MM.1S (cell line): ENCODE measurements around the gene ANKH.

Experiments
- DNase-seq: peaks from one replicate; pipeline ENCODE4 v3.0.0-alpha.2; 2015
- H2AFZ ChIP-seq: fragments of 300-600 bp; sonication (generic); 2 replicates; pipeline ENCODE4 v1.6.0; 2016; ENCODE audit warnings: antibody characterized with exemption, low read length
- H3F3A ChIP-seq: fragments of 300-600 bp; sonication (generic); 2 replicates; pipeline ENCODE4 v1.6.1; 2016; ENCODE audit warnings: mild to moderate bottlenecking, antibody characterized with exemption, low read length, moderate library complexity, mixed read lengths; ENCODE audit not compliant: insufficient read depth
- H3K27ac ChIP-seq: fragments of 300-600 bp; sonication (generic); 2 replicates; pipeline ENCODE4 v1.5.1; 2016; ENCODE audit warnings: mild to moderate bottlenecking, low read length
- H3K27me3 ChIP-seq: fragments of 300-600 bp; sonication (generic); replicated peaks from 2 replicates; pipeline ENCODE4 v1.6.0; 2016; ENCODE audit warnings: low read length; ENCODE audit not compliant: insufficient read depth
- H3K36me3 ChIP-seq: fragments of 300-600 bp; sonication (generic); replicated peaks from 2 replicates; pipeline ENCODE4 v1.6.1; 2016; ENCODE audit warnings: mild to moderate bottlenecking, low read length, mixed read lengths; ENCODE audit not compliant: insufficient read depth
- H3K4me1 ChIP-seq: fragments of 300-600 bp; sonication (generic); 2 replicates; pipeline ENCODE4 v1.6.1; 2016; ENCODE audit warnings: low read length, mixed read lengths
- H3K4me2 ChIP-seq: fragments of 300-600 bp; sonication (generic); 2 replicates; pipeline ENCODE4 v1.6.0; 2016; ENCODE audit warnings: low read depth, low read length
- H3K4me3 ChIP-seq: fragments of 300-600 bp; sonication (generic); 2 replicates; pipeline ENCODE4 v1.5.1; 2016; ENCODE audit warnings: low read length, mixed read lengths
- H3K79me2 ChIP-seq: fragments of 300-600 bp; sonication (generic); 2 replicates; pipeline ENCODE4 v1.6.1; 2016; ENCODE audit warnings: mixed run types, low read length, mixed read lengths
- H3K9ac ChIP-seq: fragments of 300-600 bp; sonication (generic); 2 replicates; pipeline ENCODE4 v1.6.1; 2016; ENCODE audit warnings: low read length, mixed read lengths
- H3K9me2 ChIP-seq: fragments of 300-600 bp; sonication (generic); replicated peaks from 2 replicates; pipeline ENCODE4 v1.6.1; 2016; ENCODE audit warnings: mild to moderate bottlenecking, low read length, mixed read lengths; ENCODE audit not compliant: insufficient read depth
- H3K9me3 ChIP-seq: fragments of 300-600 bp; sonication (generic); replicated peaks from 2 replicates; pipeline ENCODE4 v1.6.1; 2016; ENCODE audit warnings: mild to moderate bottlenecking, low read length, mixed read lengths; ENCODE audit not compliant: insufficient read depth
- H4K20me1 ChIP-seq: fragments of 300-600 bp; sonication (generic); 2 replicates; pipeline ENCODE4 v1.6.1; 2016; ENCODE audit warnings: mild to moderate bottlenecking, low read length, moderate library complexity, mixed read lengths; ENCODE audit not compliant: insufficient read depth
- CTCF ChIP-seq: fragments of 300-600 bp; sonication (generic); IDR thresholded peaks from 2 replicates; pipeline ENCODE4 v1.5.1; 2016; ENCODE audit warnings: antibody characterized with exemption, low read length, mixed read lengths
- EZH2 ChIP-seq: fragments of 300-600 bp; sonication (generic); optimal IDR thresholded peaks from 2 replicates; pipeline ENCODE3; 2017; ENCODE audit warnings: low read depth, mild to moderate bottlenecking, antibody characterized with exemption, low read length, mixed read lengths
- EZH2phosphoT487 ChIP-seq: fragments of 300-600 bp; sonication (generic); IDR thresholded peaks from 2 replicates; pipeline ENCODE4 v1.6.1; 2018; ENCODE audit warnings: antibody characterized with exemption, low read length

Gene ANKH

GRCh38 chr5:14825977-14826376, 45.6 kb downstream of the ANKH start:
- H2AFZ ChIP-seq = no peak overlapping the region
- 0 out of 2 replicates have a peak, but pooled peaks cover 2% of the 10 kb centered on the region for H3K36me3 ChIP-seq
- no peaks in the 10 kb centered on the region for H3K4me1 ChIP-seq
- no peak overlapping the region for H3K9ac ChIP-seq
- no peaks in the 10 kb centered on the region for H3F3A ChIP-seq
- no peaks in the 10 kb centered on the region for H4K20me1 ChIP-seq
- no peaks in the 10 kb centered on the region for H3K9me3 ChIP-seq
- H3K27me3 ChIP-seq = no peaks in the 10 kb centered on the region
- no peak for DNase-seq
- TF ChIP-seq CTCF = no peak
- TF ChIP-seq EZH2phosphoT487 = no peak
- TF ChIP-seq EZH2 = no peak
- H3K9me2 ChIP-seq = no peaks in the 10 kb centered on the region
- H3K4me3 ChIP-seq = no peak overlapping the region
- no peak overlapping the region for H3K4me2 ChIP-seq
- H3K27ac ChIP-seq = no peak overlapping the region
- 0 out of 2 replicates have a peak, but pooled peaks cover 17% of the 10 kb centered on the region for H3K79me2 ChIP-seq

DNA sequence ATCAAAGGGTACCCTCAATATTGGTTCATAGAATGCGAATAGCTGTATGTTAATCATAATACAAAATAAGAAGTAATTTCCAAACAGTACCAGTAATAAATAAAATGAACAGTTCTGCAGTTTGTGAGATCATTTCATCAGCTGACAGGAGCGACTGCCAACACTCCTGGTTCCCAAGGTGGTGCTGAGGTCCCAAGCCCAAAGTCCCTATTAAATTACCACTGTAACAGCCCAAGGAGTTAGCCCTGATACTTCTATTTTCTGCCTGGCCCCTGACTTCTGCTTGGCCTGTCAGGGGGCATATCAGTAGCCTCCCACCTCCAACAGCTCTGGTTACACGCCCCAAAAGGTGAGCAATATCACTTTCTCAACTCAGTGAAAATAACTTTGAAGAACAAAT, 47.1 kb downstream of the ANKH start:
- DNase-seq = no peak
- no peak overlapping the region for H3K4me2 ChIP-seq
- H3K9ac ChIP-seq = no peak overlapping the region

GRCh38 chr5:14821100-14821845, 50.3 kb downstream of the ANKH start:
- H3K79me2 ChIP-seq = peaks cover 2% of the 10 kb centered on the region; the same call in 1 of the 2 replicates

More for the DNA sequence above, 47.1 kb downstream of the ANKH start:
- no peak overlapping the region for H3K27ac ChIP-seq
- 0 out of 2 replicates have a peak, but pooled peaks cover 11% of the 10 kb centered on the region for H3K79me2 ChIP-seq
- H3K4me3 ChIP-seq = no peak overlapping the region
- TF ChIP-seq EZH2 (no peak), CTCF (no peak), EZH2phosphoT487 (no peak)
- no peaks in the 10 kb centered on the region for H3K4me1 ChIP-seq
- 0 out of 2 replicates have a peak, but pooled peaks cover under 1% of the 10 kb centered on the region for H3K36me3 ChIP-seq
- no peaks in the 10 kb centered on the region for H3K9me2 ChIP-seq
- no peaks in the 10 kb centered on the region for H4K20me1 ChIP-seq
- H2AFZ ChIP-seq = no peak overlapping the region
- H3K9me3 ChIP-seq = no peaks in the 10 kb centered on the region
- H3F3A ChIP-seq = no peaks in the 10 kb centered on the region
- no peaks in the 10 kb centered on the region for H3K27me3 ChIP-seq

More at GRCh38 chr5:14821100-14821845, 50.3 kb downstream of the ANKH start:
- Histone ChIP-seq H3K4me3 (no peak overlapping the region), H3K27me3 (no peaks in the 10 kb centered on the region), H3K4me2 (no peak overlapping the region), H3K27ac (no peak overlapping the region), H3K36me3 (no peaks in the 10 kb centered on the region), H3K4me1 (no peaks in the 10 kb centered on the region), H3F3A (no peaks in the 10 kb centered on the region), H2AFZ (no peak overlapping the region), H3K9me2 (no peaks in the 10 kb centered on the region), H4K20me1 (no peaks in the 10 kb centered on the region), H3K9me3 (no peaks in the 10 kb centered on the region), H3K9ac (no peak overlapping the region)
- TF ChIP-seq EZH2 (no peak), EZH2phosphoT487 (no peak), CTCF (no peak)
- DNase-seq = no peak
